Activated CD4-positive, alpha-beta memory T cell treated with anti-CD3 and anti-CD28 coated beads, Interleukin-2, amount 10 ng/mL, durations not matched to agents 7 days and 5 days (primary cell): Measurements from ENCODE around the gene ABTB2. TPM values are rescaled to one million over a fixed set of nuclear protein-coding genes. Genes with fewer than 3 reads are reported as not detected.
A peak's percentile ranks its signal among the peaks of the same experiment; 100 is the strongest.
"Not testable (repeated sequence)": the region's sequence is repeated elsewhere in the genome, so short reads cannot be mapped to it uniquely, and the experiment has no call there.

ENCODE experiments used
- CTCF ChIA-PET: fragments of 350-600 bp; sonication (Branson Sonifier 250); formaldehyde crosslinking; loops from one replicate; lab custom pipeline; 2021; ENCODE audit warnings: antibody characterized with exemption, inconsistent platforms; lab: Charles Lee
- POLR2A ChIA-PET: fragments of 350-600 bp; sonication (Branson Sonifier 250); formaldehyde crosslinking; loops from one replicate; lab custom pipeline; 2021; ENCODE audit warnings: antibody characterized with exemption; lab: Charles Lee
- DNase-seq: peaks from one replicate; pipeline ENCODE4 v3.0.0-alpha.2; 2020
- H3K27ac Mint-ChIP-seq: one replicate; pipeline ENCODE4 v1.8.0; 2021; ENCODE audit warnings: mild to moderate bottlenecking, mixed read lengths
- H3K27me3 Mint-ChIP-seq: one replicate; pipeline ENCODE4 v1.8.0; 2021; ENCODE audit warnings: mixed read lengths
- H3K36me3 Mint-ChIP-seq: one replicate; pipeline ENCODE4 v1.8.0; 2021; ENCODE audit warnings: low read depth, mixed read lengths
- H3K4me1 Mint-ChIP-seq: one replicate; pipeline ENCODE4 v1.8.0; 2021; ENCODE audit warnings: mixed read lengths
- H3K4me3 Mint-ChIP-seq: one replicate; pipeline ENCODE4 v1.8.0; 2021; ENCODE audit warnings: mild to moderate bottlenecking, mixed read lengths
- H3K9me3 Mint-ChIP-seq: one replicate; pipeline ENCODE4 v1.8.0; 2021; ENCODE audit warnings: mixed read lengths
- total RNA-seq, 2 experiments: library from RNA; stranded (reverse); gene quantifications; one replicate each; pipeline ENCODE4 v1.2.3, GENCODE V29; 2021

The ABTB2 gene
- total RNA-seq, 2 experiments from 2014 or later, result 2.3 to 2.7 TPM

DNA sequence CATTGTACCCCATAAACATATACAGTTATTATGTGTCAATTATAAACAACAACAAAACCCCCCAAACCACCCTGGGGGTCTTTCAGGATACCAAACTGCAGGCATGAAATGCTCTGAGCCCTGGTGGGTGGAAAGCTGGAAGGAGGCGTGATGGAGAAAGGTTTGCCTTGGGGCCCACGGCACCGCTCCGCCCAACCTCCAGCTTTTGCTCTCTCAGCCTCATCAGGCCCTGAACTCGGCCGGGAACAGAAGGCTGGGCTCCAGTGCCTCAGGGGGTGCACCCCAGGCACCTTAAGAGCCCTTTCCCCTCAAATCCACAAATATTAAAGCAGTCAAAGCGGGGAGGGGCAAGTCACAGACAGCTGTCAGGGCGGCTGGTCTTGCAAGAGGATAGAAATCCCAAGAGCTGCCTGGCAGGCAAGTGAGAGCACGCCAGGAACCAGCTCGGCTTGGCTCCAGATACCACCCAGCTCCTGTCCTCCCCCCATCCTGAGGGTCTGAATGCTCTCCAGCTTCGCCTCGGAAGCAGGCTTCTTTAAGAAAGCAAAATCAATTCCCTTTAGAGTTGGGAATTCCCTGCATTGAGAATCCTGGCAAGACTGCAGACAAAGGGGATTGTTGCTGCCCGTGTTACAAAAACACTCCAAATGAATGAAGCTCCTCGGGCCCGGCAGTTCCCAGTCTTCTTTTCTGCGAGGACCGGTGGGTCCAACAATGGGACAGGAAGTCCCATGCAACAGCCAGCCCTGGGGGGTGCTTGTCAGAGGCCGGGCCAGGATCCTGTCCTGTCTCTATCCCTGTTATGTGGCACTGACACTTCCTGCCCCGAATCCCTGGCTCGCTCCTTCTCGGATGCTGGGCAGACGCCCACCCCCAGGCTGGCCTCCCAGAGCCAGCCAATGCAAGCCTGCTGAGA lies 171.6 kb downstream of the ABTB2 start:
- H3K4me1 Mint-ChIP-seq, result peaks cover 6% of the 10 kb centered on the region
- H3K27me3 Mint-ChIP-seq, result peaks cover 2% of the 10 kb centered on the region
- no peak for DNase-seq
- H3K9me3 Mint-ChIP-seq, result no peaks in the 10 kb centered on the region
- no peaks in the 10 kb centered on the region for H3K36me3 Mint-ChIP-seq
- no peak overlapping the region for H3K27ac Mint-ChIP-seq
- ChIA-PET CTCF (interaction anchor here (2.6 kb wide), 1 partner anchor 12 kb away, joined by 11 read pairs; no protein-coding TSS in a partner anchor), POLR2A (no interaction called here)
- H3K4me3 Mint-ChIP-seq, result no peak overlapping the region

DNA sequence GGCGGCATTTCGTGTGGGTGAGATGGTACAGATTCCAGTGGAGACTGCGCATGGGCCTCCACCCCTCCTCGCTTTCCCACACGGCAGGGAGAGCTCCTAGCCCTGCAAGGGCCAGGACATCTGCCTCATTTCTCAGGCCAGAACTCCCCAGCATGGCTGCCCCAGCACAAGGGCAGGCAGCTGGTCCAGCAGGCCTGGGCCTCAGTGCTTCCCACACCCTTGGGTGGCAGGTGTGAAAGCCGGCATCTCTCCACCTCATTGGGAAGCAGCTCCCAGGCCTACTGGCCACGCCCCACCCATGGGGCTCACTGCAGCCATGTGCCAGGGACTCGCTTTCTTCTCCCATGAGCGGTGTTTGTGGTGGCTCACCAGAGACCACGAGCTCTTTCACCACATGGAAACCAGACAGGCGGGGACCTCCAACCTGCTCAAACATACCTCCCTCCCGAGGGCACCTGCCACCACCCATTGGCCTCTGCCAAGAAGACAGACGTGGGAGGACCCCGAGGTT lies 173.2 kb downstream of the ABTB2 start:
- no peak overlapping the region for H3K4me3 Mint-ChIP-seq
- H3K36me3 Mint-ChIP-seq, result no peaks in the 10 kb centered on the region
- peaks cover 14% of the 10 kb centered on the region for H3K4me1 Mint-ChIP-seq
- CTCF ChIA-PET, result interaction anchor here (1.1 to 3.3 kb wide), 2 partner anchors 10 to 284 kb away, joined by 4 to 18 read pairs; no protein-coding TSS in a partner anchor
- peaks cover under 1% of the 10 kb centered on the region for H3K27me3 Mint-ChIP-seq
- H3K27ac Mint-ChIP-seq, result no peak overlapping the region
- DNase-seq, result no peak
- H3K9me3 Mint-ChIP-seq, result no peaks in the 10 kb centered on the region
- POLR2A ChIA-PET, result no interaction called here

DNA sequence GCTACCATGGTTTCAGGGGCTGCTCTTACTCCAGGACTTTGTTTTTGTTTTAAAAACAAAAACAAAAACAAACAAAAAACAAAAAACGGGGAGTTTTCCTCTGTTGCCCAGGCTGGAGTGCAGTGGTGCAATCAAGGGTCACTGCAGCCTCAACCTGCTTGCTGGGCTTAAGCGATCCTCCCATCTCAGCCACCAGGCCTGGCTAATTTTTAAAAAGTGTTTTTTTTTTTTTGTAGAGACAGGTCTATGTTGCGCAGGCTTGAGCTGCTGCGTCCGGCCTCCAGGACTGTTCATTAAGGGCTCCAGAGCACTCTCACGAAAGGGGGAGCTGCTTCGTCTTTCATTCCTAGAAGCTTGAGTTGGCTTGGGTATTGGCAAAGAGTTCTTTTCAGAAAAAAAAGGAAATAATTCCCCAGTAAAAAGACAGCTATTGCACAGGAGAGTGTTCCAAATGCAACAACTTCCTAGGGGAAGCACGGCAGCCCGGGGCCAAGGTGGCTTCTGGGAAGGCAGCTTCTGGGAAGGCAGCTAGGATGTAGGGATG lies 173.9 kb downstream of the ABTB2 start:
- H3K36me3 Mint-ChIP-seq, result no peaks in the 10 kb centered on the region
- CTCF ChIA-PET, result interaction anchor here (3.3 kb wide), 1 partner anchor 10 kb away, joined by 18 read pairs; no protein-coding TSS in a partner anchor

DNA sequence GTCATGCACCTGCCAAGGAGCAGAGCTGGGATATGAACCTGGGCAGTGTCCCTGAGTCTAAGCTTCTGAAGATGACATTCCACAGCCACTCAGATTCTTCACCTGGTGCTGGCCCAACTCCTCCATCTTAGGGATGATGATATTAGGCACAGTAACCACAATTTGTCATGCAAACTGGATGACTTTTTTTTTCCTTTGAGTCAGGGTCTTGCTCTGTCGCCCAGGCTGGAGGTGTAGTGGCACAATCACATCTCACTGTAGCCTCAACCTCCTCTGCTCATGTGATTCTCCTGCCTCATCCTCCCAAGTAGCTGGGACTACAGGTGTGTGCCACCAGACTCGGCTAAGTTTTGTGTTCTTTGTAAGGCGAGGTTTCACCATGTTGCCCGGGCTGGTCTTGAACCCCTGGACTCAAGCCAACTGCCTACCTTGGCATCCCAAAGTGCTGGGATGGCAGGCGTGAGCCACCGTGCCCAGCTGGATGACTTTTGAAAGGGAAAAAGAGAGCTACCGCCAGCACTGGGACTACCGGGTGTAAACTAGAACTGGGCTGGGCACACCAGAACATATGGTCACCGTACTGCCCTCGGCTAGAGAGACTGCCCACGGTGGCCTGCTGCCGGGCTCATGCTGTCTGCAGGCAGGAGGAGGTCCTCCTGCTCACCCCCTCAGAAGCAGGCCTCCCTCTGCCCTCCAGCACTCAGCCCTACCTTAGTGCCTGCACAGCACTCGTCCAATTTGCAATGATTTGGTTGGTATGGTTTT lies 174.7 kb downstream of the ABTB2 start:
- no peak for DNase-seq
- H3K27ac Mint-ChIP-seq, result no peak overlapping the region
- H3K36me3 Mint-ChIP-seq, result no peaks in the 10 kb centered on the region
- H3K9me3 Mint-ChIP-seq, result no peaks in the 10 kb centered on the region
- H3K4me3 Mint-ChIP-seq, result no peak overlapping the region
- H3K27me3 Mint-ChIP-seq, result no peaks in the 10 kb centered on the region
- peaks cover 14% of the 10 kb centered on the region for H3K4me1 Mint-ChIP-seq
- CTCF ChIA-PET, result interaction anchor here (3.3 kb wide), 1 partner anchor 9 kb away, joined by 18 read pairs; no protein-coding TSS in a partner anchor
- POLR2A ChIA-PET, result no interaction called here

More for the DNA sequence above, 173.9 kb downstream of the ABTB2 start:
- Mint-ChIP-seq H3K27me3 (no peaks in the 10 kb centered on the region), H3K4me1 (peaks cover 14% of the 10 kb centered on the region), H3K9me3 (no peaks in the 10 kb centered on the region), H3K27ac (no peak overlapping the region), H3K4me3 (no peak overlapping the region)
- DNase-seq, result no peak
- POLR2A ChIA-PET, result no interaction called here

DNA sequence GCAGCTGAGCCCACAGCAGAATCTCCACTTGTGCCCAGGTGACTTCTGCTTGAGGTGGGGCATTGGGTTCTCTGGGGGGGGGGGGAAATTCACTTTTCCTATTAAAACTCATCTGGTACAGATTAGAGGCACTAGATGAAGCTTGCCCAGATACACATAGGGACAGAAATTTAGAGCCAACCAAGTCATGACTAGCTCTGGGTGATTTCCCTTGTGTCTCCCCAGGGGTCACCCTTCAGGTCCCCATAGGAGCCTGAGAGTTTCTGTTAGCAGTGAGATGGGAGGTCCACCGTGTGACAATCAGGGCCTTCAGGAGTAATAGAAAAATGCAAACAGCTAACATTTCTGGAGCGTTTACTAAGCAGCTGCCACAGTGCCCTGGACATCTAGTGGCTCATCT lies 175.4 kb downstream of the ABTB2 start:
- H3K9me3 Mint-ChIP-seq, result no peaks in the 10 kb centered on the region
- no peak overlapping the region for H3K27ac Mint-ChIP-seq
- peaks cover 16% of the 10 kb centered on the region for H3K4me1 Mint-ChIP-seq
- no peaks in the 10 kb centered on the region for H3K36me3 Mint-ChIP-seq
- DNase-seq, result no peak
- POLR2A ChIA-PET, result interaction anchor here (1.1 kb wide), 1 partner anchor 22 kb away, joined by 4 read pairs; no protein-coding TSS in a partner anchor
- no peaks in the 10 kb centered on the region for H3K27me3 Mint-ChIP-seq
- H3K4me3 Mint-ChIP-seq, result no peak overlapping the region
- CTCF ChIA-PET, result interaction anchor here (3.3 kb wide), 1 partner anchor 8 kb away, joined by 18 read pairs; no protein-coding TSS in a partner anchor

DNA sequence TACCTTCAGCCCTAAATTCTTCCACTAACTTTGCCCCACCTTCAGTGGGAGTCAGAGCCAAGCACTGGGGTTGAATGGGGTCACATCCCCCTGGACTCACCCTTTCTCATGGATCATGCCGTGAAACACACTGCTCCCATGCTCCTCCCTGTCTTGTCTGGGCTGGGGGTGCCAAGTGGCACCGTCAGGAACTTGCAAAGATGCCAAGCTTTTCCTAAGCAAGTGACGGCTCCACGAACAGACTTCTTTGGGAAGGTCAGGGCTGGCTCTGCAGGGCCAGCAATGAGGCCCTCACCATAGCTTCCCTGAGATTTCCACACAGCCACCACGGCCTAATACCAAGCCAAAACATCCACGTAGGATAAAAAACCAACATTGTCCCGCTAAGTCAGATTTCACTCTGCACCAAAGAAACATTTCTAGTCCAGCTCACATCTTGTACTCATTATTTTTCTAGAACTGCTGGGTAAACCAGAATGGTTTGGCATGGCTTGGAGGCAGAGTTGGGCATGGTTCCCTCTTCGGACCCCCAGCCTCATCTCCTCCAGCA lies 175.9 kb downstream of the ABTB2 start:
- Mint-ChIP-seq H3K9me3 (no peaks in the 10 kb centered on the region), H3K36me3 (no peaks in the 10 kb centered on the region), H3K27me3 (no peaks in the 10 kb centered on the region), H3K4me3 (no peak overlapping the region), H3K4me1 (peaks cover 16% of the 10 kb centered on the region), H3K27ac (no peak overlapping the region)
- CTCF ChIA-PET, result interaction anchor here (3.3 kb wide), 1 partner anchor 8 kb away, joined by 18 read pairs; no protein-coding TSS in a partner anchor
- POLR2A ChIA-PET, result interaction anchor here (1.1 kb wide), 2 partner anchors 14 to 22 kb away, joined by 3 to 4 read pairs; no protein-coding TSS in a partner anchor
- DNase-seq, result no peak

DNA sequence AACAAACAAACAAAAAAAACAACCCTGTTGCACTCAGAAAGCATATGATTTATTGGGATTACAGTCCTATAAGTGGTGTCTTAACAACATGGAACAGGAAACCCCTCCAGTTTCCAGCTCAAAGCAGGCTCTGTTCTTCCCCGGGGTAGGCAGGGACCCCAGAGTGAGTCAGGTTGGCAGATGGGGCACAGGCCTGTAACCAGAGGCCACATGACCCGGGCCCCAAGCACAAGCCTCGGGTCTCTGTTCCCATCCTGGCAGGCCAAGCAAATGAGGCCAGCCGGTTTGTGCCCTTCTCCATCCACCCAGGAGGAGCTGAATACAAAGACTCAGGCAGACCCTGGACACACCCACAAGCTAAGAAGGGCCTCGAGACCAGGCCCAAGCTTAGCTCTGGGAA lies 176.6 kb downstream of the ABTB2 start:
- CTCF ChIA-PET, result no interaction called here
- Mint-ChIP-seq H3K36me3 (no peaks in the 10 kb centered on the region), H3K4me1 (peaks cover 20% of the 10 kb centered on the region), H3K27me3 (peaks cover 2% of the 10 kb centered on the region), H3K27ac (peak overlapping the region; percentile 31), H3K4me3 (no peak overlapping the region), H3K9me3 (no peaks in the 10 kb centered on the region)
- POLR2A ChIA-PET, result interaction anchor here (1.1 to 1.9 kb wide), 4 partner anchors 13 to 176 kb away, joined by 3 to 9 read pairs (median 4); partner anchors contain the start of gene ABTB2
- DNase-seq, result no peak

DNA sequence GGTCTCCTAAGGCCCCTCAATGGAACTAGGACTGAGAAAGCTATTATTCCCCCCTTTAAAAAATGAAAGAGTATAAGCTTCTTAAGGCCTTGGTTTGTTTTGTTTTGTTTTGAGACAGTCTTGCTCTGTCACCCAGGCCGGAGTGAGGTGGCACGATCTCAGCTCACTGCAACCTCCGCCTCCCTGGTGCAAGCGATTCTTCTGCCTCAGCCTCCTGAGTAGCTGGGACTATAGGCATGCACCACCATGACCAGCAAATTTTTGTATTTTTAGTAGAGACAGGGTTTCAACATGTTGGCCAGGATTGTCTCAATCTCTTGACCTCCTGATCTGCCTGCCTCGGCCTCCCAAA lies 177.0 kb downstream of the ABTB2 start:
- CTCF ChIA-PET, H3K9me3 Mint-ChIP-seq: not testable (repeated sequence)

DNA sequence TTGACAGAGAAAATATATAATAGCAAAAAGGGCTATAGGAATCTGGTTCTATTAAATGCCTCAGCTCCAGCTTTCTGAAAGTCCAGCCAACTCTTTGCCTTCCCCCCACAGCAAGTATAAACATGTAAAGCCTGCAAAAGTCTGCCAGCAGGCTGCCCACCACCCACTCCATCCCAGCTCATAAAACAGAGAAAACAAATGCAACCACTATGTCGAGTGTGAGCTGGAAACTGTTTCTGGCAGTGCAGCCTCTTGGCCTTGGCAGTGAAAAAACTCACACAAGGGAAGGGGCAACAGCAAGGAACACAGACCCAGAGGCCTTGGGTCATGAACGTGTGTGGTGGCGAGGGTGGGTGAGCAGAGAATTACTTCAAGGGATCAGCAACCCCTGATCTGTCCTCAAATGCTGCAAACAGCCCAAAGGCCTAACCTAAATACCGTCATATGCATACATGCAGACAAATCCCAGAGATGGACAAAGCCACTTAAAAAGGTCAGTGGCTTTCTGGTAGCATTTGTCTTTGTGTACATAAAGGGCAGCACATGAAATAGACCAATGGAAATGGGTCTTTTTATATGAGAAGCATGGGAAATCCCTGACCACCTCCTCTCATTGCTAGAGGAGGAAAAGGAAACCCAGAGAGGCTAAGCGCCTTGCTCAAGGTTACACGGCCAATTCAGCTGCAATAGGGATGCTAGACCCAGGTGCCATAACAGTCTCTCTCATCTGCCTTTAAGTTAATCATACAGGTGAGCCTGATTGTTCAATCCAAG lies 177.6 kb downstream of the ABTB2 start:
- Mint-ChIP-seq H3K4me3 (no peak overlapping the region), H3K27ac (no peak overlapping the region), H3K4me1 (peaks cover 28% of the 10 kb centered on the region), H3K36me3 (no peaks in the 10 kb centered on the region), H3K9me3 (no peaks in the 10 kb centered on the region), H3K27me3 (peaks cover 3% of the 10 kb centered on the region)
- ChIA-PET POLR2A (interaction anchor here (1.1 to 1.9 kb wide), 3 partner anchors 12 to 177 kb away, joined by 3 to 9 read pairs (median 3); partner anchors contain the start of gene ABTB2), CTCF (no interaction called here)
- no peak for DNase-seq

More for the DNA sequence above, 177.0 kb downstream of the ABTB2 start:
- H3K27ac Mint-ChIP-seq, result peak overlapping the region; percentile 31
- not testable (repeated sequence) for H3K36me3 Mint-ChIP-seq, H3K27me3 Mint-ChIP-seq, DNase-seq, H3K4me3 Mint-ChIP-seq
- POLR2A ChIA-PET, result interaction anchor here (1.1 to 1.9 kb wide), 3 partner anchors 12 to 177 kb away, joined by 3 to 9 read pairs (median 3); partner anchors contain the start of gene ABTB2
- peaks cover 22% of the 10 kb centered on the region for H3K4me1 Mint-ChIP-seq

DNA sequence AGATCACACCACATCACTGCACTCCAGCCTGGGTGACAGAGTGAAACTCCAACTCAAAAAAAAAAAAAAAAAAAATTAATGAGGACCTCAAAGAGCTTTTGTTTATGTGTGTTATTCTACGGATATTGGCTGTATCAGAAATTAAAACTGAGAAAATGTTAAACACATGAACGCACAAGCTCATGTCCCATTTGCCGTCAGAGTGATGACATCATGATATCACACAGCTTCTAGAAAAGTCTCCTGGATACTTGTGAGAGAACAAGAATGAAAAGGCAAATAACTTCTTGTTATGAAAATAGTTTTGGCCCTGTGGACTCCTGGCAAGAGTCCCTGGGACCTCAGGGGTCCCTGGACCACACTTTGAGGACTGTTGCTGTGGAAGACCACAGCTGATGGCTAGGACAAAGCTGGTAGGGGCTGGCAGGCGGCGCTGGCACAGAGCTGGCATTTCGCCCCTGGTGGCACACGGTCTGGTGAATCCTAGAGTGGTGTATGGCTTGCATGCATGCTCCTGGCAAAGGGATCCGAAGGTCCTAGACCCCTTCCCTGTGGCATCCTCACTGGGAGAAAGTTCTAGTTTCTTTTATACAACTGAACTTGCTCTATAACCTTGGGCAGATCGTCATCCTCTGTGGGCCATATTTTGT lies 178.7 kb downstream of the ABTB2 start:
- Mint-ChIP-seq H3K27ac (no peak overlapping the region), H3K9me3 (no peaks in the 10 kb centered on the region), H3K4me1 (peaks cover 35% of the 10 kb centered on the region), H3K36me3 (no peaks in the 10 kb centered on the region), H3K4me3 (no peak overlapping the region), H3K27me3 (peaks cover 3% of the 10 kb centered on the region)
- ChIA-PET CTCF (no interaction called here), POLR2A (interaction anchor here (1.3 to 1.9 kb wide), 2 partner anchors 179 kb away, joined by 5 to 9 read pairs; partner anchors contain the start of gene ABTB2)
- DNase-seq, result no peak

DNA sequence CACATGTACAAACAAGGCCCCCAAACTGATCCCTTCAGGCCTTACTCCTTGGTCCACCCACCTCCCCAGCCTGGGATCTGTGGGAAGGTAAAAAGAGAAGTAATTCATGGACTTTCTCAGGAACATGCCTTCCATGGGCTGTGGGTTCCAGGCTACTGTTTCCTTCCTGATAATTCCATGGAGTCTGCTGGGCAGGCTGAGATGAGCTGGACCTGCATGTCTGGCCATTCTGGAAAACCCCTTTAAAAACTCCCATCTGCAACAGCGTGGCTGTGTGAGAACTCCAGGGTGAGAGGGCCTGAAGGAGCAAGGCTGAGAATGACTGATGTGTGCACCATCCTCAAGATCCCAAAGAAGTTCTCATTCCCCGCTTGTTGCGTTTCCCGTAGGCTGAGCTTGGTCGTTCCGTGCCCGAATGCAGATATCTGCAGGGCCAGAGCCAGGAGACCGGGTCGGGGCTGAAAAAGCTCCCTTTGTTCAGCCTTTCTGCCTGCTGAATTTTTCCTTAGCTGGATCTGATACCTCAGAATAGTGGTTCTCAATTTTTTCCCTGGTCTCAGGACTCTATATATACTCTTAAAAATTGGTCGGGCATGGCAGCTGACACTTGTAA lies 179.5 kb downstream of the ABTB2 start:
- Mint-ChIP-seq H3K4me1 (peaks cover 38% of the 10 kb centered on the region), H3K27ac (no peak overlapping the region), H3K27me3 (peaks cover 3% of the 10 kb centered on the region), H3K36me3 (no peaks in the 10 kb centered on the region), H3K9me3 (no peaks in the 10 kb centered on the region), H3K4me3 (no peak overlapping the region)
- no peak for DNase-seq
- POLR2A ChIA-PET, result interaction anchor here (1.3 kb wide), 1 partner anchor 179 kb away, joined by 5 read pairs; the partner anchor contains the start of gene ABTB2
- CTCF ChIA-PET, result interaction anchor here (0.8 kb wide), 1 partner anchor 179 kb away, joined by 3 read pairs; the partner anchor contains the start of gene ABTB2
